D721Med (cell line): ENCODE data around the gene PCDHGC4.

ENCODE experiments used
- DNase-seq: peaks from one replicate; pipeline ENCODE4 v3.0.0; 2011; ENCODE audit warnings: low spot score; ENCODE audit not compliant: insufficient read length
- FAIRE-seq: peaks from 2 replicates; lab custom pipeline; 2011; peaks lifted over from hg19 to GRCh38; lab: Jason Lieb, UNC
- CTCF ChIP-seq: IDR thresholded peaks from 2 replicates; pipeline ENCODE4 v1.5.1; 2012; ENCODE audit warnings: mild to moderate bottlenecking, control low read depth; ENCODE audit not compliant: insufficient read depth; ENCODE audit errors: missing control alignments

PCDHGC4 gene

GRCh38 chr5:141475625-141476131 is 9.2 kb upstream of the PCDHGC4 start, which contains the start of gene PCDHGC3:
PCDHGC3 (plus strand) TSS chr5:141475966; CDS start chr5:141476117, 151 bp downstream.
- FAIRE-seq (no peak), DNase-seq (peak; percentile 46)
- peak; percentile 2 for TF ChIP-seq CTCF

GRCh38 chr5:141476132-141476911 is 8.5 kb upstream of the PCDHGC4 start:
- TF ChIP-seq CTCF, result no peak
- no peak for DNase-seq
- no peak for FAIRE-seq

GRCh38 chr5:141477044-141477575 is 7.7 kb upstream of the PCDHGC4 start:
- no peak for FAIRE-seq
- no peak for TF ChIP-seq CTCF
- DNase-seq, result no peak

- DNase-seq, result no peak
- FAIRE-seq, result no peak
- no peak for TF ChIP-seq CTCF
These were observed 7.0 kb upstream of the PCDHGC4 start for GRCh38 chr5:141477815-141478214.

- TF ChIP-seq CTCF, result no peak
- FAIRE-seq (no peak), DNase-seq (no peak)
These were observed 6.4 kb upstream of the PCDHGC4 start for GRCh38 chr5:141478321-141478945.

GRCh38 chr5:141479776-141480175 is 5.1 kb upstream of the PCDHGC4 start:
- FAIRE-seq, result no peak
- no peak for TF ChIP-seq CTCF
- no peak for DNase-seq
